Raji (cell line): ENCODE measurements around the gene RNF220.

Experiments
- POLR2A ChIP-seq: IDR thresholded peaks from 2 replicates; pipeline ENCODE4 v1.6.1; 2011; ENCODE audit warnings: low read depth, low read length, control low read depth; ENCODE audit not compliant: insufficient read depth

The RNF220 gene

GRCh38 chr1:44672961-44673674 lies 268.1 kb downstream of the RNF220 start:
- no peak for TF ChIP-seq POLR2A

- no peak for TF ChIP-seq POLR2A
Measured at GRCh38 chr1:44673675-44674112, 268.6 kb downstream of the RNF220 start.

- TF ChIP-seq POLR2A, result peak; percentile 82
Measured at GRCh38 chr1:44674113-44675000, 269.3 kb downstream of the RNF220 start, which contains the start of the genes ARMH1 and TMEM53. ARMH1 (plus strand) TSS chr1:44674714; CDS start chr1:44689698, 14,984 bp downstream. TMEM53 (minus strand) TSS chr1:44674481; CDS start chr1:44674391, 90 bp downstream.

- TF ChIP-seq POLR2A, result no peak
Measured at GRCh38 chr1:44675186-44675585, 270.1 kb downstream of the RNF220 start.

GRCh38 chr1:44676484-44677200 lies 271.6 kb downstream of the RNF220 start:
- TF ChIP-seq POLR2A, result no peak

- no peak for TF ChIP-seq POLR2A
Measured at GRCh38 chr1:44677201-44677766, 272.2 kb downstream of the RNF220 start.

- TF ChIP-seq POLR2A, result no peak
Measured at GRCh38 chr1:44678120-44678519, 273.1 kb downstream of the RNF220 start.

GRCh38 chr1:44678626-44679025 lies 273.6 kb downstream of the RNF220 start:
- TF ChIP-seq POLR2A, result no peak

GRCh38 chr1:44679468-44679867 lies 274.4 kb downstream of the RNF220 start:
- TF ChIP-seq POLR2A, result no peak

- no peak for TF ChIP-seq POLR2A
Measured at GRCh38 chr1:44681905-44682882, 277.1 kb downstream of the RNF220 start.

GRCh38 chr1:44682883-44683265 lies 277.8 kb downstream of the RNF220 start:
- no peak for TF ChIP-seq POLR2A

GRCh38 chr1:44684525-44684924 lies 279.5 kb downstream of the RNF220 start:
- no peak for TF ChIP-seq POLR2A

- no peak for TF ChIP-seq POLR2A
Measured at GRCh38 chr1:44685218-44685617, 280.2 kb downstream of the RNF220 start.

- TF ChIP-seq POLR2A, result no peak
Measured at GRCh38 chr1:44685881-44686280, 280.8 kb downstream of the RNF220 start.

- no peak for TF ChIP-seq POLR2A
Measured at GRCh38 chr1:44688760-44689446, 283.8 kb downstream of the RNF220 start.
